ENCODE results near the gene TNFRSF4.

TNFRSF4 gene

GRCh38 chr1:1259119-1259488, 45.2 kb upstream of the TNFRSF4 start:
- TF ChIP-seq CTCF (IDR thresholded peaks at IDR 0.05; ENCODE audit: low read depth, low read length, missing control alignments): no peak
- no peak for DNase-seq (ENCODE audit: low read depth)
- H3K4me3 ChIP-seq (ENCODE audit: low read depth, low read length): no peak overlapping the region

- no peak for TF ChIP-seq CTCF (IDR thresholded peaks at IDR 0.05; ENCODE audit: low read depth, low read length, missing control alignments)
- no peak for DNase-seq (ENCODE audit: low read depth)
- no peak overlapping the region for H3K4me3 ChIP-seq (ENCODE audit: low read depth, low read length)
These were observed 43.3 kb upstream of the TNFRSF4 start for GRCh38 chr1:1256956-1257871.

GRCh38 chr1:1255611-1256010, 41.7 kb upstream of the TNFRSF4 start:
- H3K4me3 ChIP-seq (ENCODE audit: low read depth, low read length): no peak overlapping the region
- DNase-seq (ENCODE audit: low read depth): no peak
- TF ChIP-seq CTCF (IDR thresholded peaks at IDR 0.05; ENCODE audit: low read depth, low read length, missing control alignments): no peak

GRCh38 chr1:1255078-1255477, 41.1 kb upstream of the TNFRSF4 start:
- DNase-seq (ENCODE audit: low read depth): no peak
- H3K4me3 ChIP-seq (ENCODE audit: low read depth, low read length): no peak overlapping the region
- TF ChIP-seq CTCF (IDR thresholded peaks at IDR 0.05; ENCODE audit: low read depth, low read length, missing control alignments): no peak

GRCh38 chr1:1254667-1254998, 40.7 kb upstream of the TNFRSF4 start:
- no peak overlapping the region for H3K4me3 ChIP-seq (ENCODE audit: low read depth, low read length)
- no peak for TF ChIP-seq CTCF (IDR thresholded peaks at IDR 0.05; ENCODE audit: low read depth, low read length, missing control alignments)
- DNase-seq (ENCODE audit: low read depth): no peak

- no peak for DNase-seq (ENCODE audit: low read depth)
- TF ChIP-seq CTCF (IDR thresholded peaks at IDR 0.05; ENCODE audit: low read depth, low read length, missing control alignments): no peak
- no peak overlapping the region for H3K4me3 ChIP-seq (ENCODE audit: low read depth, low read length)
These were observed 40.2 kb upstream of the TNFRSF4 start for GRCh38 chr1:1253972-1254666.
